Activated CD8-positive, alpha-beta memory T cell treated with anti-CD3 and anti-CD28 coated beads for 1 hour (primary cell): Measurements from ENCODE around the gene ADCYAP1R1.

Experiments used
- DNase-seq, 2 donors: peaks; one replicate each; pipeline ENCODE4 v3.0.0-alpha.2; 2020; ENCODE audit warnings: low read depth in 1 of 2; ENCODE audit errors: extremely low read depth in 1 of 2

ADCYAP1R1 gene

DNA sequence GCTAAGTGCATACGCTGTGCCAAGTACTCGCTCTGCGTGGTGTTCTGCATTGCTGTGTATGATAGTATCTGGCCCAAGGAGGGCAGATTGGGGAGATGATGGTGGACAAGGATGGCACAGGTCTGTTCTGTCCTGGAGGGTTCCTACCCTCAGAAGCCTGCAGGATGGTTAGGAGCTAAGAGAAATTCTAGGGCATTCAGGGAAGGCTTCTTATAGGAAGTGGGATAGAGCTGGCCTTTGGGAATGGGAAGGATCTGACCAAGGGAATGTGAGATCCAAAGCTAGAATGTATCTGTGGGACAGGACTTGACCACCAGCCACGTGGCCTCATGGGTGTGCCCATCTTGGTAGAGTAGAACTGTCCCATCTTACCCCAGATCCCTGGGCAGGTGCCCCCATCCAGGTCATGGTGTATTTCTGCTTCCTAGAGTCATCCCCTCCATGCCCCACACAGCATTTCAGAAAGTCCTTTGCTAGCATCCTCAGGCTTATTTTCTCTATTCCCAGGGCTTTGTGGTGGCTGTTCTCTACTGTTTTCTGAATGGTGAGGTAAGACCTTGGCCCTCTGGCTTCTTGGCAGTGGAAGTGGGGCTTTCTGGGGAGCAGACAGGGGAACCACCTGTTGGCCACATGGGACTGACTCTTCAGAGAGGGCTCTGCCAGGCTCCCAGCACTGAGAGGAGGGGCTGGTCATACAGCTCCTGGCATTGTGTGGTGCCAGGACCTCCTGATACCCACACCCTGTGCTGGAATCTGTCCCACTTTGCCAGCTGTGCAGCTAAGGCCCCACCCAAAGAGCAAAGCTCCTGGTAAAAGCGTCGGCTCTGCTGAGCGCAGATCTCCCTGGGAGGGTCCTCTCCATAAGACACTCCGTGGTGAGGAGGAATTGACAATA is 52.5 kb downstream of the ADCYAP1R1 start:
- DNase-seq: no peak

DNA sequence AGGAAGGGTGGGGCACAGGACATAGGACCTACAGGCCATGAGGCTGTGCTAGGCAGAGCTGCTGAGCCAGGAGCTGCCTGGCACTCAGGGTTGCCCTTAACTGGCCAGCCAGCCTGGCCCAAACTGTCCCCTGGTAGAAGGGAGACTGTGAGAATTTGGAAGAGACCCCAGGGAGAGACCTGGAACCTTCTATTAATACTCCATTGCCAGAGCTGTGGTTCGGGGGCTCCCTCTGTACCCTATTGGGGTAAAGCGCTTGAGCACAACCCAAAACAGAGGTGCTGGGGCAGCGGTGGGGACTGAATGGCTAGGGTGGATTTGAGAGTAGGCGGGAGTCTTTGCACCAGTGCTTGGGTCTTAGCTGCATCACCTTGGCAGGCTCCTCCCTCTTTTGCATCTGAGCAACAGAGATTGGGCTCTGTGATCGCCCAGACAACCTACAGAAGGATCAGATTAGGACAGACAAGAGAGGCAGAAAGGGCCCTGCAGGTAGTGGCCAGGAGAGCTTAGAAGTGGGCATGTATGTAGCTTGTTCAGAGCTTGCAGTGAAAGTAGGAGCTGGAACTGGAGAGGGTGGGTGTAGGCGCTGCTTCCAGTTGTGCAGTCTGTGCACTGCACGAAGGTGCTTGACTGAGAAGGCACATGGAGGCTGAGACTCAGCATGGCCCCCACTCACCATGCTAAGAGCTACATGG is 53.3 kb downstream of the ADCYAP1R1 start:
- DNase-seq: no peak

DNA sequence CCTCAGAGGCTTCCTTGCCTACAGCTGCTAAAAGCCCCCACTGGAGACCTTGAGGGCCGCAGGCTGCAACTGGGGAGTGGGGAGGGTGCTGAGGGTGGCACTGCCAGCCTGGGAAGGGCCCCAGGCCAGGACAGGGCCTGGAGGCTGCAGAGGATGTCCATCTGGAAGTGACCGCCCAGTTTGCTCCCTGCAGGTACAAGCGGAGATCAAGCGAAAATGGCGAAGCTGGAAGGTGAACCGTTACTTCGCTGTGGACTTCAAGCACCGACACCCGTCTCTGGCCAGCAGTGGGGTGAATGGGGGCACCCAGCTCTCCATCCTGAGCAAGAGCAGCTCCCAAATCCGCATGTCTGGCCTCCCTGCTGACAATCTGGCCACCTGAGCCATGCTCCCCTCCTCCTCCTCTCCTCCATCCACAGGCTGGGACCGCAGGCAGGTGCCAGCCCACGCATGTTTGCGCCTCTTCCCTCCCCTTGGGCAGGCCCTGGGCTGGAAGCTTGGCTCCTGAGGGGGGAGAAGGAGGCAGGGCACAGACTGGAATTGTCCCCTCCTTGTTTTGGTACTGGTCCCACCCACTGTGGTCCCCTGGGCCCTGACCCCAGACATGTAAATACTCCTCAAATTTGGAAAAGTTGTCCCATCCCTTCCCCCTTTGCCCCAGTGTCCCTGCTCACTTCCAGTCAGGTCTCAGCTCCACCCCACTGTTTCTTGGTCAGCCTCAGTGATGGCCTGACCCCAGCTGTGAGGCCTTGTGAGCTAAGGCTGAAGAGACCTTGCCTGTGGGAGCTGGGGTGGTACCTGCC is 54.4 kb downstream of the ADCYAP1R1 start:
- no peak for DNase-seq

DNA sequence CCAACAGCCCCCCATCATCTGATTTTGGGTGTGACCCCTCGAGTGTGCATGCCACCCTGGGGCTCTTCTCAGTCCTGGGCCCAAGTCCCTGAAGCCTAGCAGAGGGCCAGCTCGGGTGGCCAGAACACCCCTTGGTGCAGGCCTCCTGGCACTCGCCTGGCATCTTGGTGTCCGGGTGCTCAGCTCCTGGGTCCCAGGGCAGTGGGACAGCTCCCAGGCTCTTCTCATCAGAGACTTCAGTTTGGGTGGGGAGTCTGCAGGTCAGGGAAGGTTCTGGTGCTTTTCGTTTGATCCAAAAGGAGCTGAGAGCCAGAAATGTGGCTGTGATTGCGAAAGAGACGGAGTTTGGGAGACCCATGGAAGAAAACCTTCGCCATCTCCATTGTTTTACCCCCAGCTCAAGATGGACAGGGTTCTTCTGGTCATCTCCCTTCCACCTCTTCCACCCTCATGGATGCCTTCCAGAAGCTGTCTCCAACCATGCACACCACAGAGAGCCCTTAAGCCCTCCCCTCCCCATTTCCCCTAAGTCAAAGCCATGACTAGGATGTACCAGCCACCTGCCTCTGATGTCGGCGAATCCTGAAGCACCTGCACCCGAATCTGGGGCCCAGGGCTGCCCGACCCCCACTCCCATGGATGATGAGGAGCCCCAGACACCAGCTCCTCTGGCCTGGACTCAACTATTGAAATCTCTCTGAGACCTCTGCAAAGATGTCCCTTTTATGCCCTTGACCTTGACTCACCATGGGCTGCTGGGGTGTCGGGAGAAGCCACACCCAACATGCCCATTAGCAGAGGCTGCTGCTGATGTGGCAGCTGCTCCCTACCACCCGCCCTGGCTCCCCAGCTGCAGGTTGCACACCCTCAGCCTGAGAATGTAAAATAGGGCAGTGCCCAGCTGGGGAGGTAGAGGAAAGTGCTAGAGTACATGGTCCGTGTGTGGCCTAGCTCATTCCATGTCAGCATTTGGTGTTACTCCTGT is 55.3 kb downstream of the ADCYAP1R1 start:
- DNase-seq: no peak

DNA sequence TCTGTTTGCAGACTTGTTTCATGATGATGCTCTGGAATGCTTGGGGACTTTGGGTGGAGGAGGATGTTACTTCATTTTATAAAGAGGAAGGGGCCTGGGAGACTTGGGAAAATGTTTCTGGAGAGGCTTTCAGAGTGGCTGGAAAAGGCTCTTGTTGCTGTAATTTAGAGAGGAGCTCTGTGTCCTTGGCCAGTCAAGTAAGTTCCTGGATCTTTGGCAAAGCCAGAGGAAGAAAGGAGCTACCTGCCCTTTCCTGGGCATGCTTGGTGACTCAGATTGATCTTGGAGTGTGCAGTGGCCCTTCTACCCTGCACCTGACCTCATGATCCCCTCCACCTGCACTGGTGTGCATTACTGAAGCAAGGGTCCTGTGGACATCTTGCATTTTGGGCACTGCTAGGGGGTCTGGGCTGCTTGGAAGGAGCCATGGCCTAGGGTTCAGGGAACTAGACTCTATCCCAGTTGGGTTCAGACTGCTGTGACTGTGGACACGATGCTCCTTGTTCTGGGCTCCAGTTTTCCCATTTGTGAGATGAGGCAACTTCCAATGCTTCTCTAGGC is 56.1 kb downstream of the ADCYAP1R1 start:
- DNase-seq: no peak

DNA sequence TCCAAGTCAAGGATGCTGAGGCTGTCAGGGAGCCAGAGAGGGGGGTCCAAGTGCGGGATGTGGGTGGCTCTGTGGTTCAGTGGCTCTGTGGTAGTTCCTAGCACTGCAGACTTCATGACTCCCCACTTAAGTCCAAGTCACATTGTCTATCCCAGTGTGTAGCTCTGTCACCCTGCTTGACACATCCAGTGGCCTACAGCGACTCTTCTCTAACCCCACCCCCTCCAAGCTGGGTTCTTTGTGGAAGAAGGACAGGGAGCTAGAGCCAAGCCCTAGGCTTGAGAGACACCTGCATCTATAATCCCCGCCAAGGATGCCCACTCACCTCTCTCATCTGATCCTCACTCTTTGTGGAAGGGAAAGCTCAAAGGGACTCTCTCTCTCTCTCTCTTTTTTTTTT is 57.6 kb downstream of the ADCYAP1R1 start:
- DNase-seq: no peak

DNA sequence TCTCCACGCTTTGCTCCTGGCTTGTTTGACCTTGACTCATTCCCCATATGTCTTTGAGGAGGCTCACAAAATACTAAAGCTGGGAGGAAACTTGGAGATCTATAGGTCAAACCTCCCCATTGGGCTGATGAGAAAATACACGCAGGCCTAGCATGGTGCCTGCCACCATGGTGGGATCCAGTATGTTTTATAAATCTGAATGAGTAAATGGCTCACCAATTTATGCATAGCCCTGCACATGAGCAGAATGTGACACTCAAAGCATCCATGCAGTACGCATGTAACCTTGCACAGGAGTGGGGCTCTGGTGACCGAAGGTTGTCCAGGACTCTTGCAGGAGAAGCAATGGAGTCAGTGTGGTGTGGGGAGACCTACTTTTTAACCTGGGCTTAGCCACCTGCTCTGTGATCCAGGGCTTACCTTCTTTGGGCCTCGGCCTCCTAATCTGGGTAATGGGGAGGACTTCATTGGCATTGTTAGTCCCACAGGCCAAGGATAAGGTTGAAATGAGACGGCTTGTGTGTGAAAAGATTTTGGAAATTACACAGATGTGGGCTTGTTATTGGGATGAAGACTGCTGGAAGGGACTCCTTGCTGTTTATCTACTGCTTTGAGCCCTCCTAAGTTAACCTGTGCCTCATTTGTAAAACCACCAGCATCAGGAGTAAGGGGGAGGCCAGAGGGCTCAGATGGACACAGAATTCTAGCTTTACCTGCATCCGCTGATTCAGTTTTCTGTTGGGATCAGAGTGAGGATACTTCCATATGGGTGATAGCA is 58.4 kb downstream of the ADCYAP1R1 start:
- DNase-seq: no peak

DNA sequence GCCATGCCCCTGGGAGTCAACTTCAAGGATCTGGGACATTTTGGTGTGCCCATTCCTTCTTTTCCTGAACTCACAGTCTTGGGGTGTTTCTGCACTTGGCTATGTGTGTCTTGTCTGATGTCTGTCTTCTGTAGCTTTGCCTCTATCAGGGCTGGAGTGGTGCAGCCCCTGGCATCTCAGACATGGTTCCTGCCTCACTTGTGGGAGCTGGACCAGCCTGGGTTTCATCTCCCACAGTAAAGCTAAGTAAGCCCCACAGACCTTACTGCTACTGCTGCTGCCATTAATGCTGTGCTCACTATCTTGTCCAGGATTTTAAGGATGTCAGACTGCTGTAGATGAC is 59.0 kb downstream of the ADCYAP1R1 start:
- DNase-seq: no peak

DNA sequence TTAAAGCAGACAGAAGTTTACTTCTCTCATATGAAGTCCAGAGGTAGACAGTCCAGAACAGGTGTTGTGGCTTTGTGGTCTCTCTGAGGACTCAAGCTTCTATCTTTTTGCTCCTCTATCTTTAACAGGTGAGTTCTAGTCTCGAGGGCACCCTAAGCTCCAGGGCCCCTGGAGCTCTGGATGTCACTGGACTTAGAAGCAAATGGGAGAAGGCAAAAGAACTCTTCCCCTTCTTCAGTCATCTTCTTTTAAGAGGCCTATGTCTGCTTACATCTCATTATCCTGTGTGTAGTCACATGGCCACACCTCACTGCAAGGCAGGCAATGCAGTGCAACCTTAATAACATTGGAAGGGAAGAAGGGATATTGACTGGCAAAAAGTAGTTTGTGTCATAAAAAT is 61.6 kb downstream of the ADCYAP1R1 start:
- no peak for DNase-seq

DNA sequence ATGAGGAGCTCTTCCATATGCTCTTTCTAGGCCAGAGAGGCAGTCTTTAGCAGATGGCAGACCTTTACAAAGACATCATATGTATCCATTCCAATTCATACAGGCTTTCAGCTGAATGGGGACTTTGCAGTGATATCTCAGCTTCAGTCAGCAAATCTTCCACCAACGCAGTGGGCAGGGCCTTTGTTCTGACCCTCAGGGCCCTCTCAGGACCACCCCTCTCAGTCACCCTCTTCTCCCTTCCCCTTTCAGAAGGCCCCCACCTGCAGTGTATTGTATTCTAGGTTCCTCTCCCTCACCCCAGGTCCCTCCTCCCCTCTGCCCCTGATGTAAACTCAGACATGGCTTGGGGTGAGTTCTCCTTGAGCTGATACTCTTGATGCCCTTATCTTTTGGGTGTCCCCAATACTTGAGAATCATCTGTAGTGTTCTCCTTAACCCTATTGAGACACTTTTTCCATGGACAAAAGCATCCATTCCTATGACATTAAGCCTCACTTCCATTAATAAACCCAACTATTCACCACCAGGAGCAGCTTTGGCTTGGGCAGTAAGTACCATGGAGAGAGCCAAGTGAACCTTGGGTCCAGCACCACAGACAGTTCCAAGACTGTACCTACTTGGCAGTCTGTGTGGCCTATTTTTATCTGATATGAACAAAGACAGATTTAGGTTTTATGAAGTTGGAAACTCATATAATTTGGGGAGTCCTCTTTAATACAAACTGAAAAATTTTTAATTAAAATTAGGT is 62.7 kb downstream of the ADCYAP1R1 start:
- no peak for DNase-seq

DNA sequence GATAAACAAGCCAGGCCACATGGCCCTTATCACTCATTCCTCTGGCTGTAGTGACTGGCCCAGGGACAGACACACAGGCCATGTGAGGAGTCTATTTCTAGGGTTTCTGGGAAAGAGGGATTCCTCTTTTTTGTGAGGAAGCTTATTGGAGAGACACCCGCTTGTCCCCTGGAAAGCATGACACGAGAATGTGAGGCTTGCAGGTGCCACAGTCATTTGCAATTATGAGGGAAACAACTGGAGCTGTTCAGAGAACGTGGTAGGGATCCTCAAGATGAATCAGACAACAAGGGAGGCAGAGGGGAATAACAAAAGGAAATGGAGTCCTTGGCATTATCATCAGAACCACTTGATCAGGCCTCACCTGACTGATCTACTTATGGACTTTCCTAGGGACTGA is 64.5 kb downstream of the ADCYAP1R1 start:
- DNase-seq: no peak

DNA sequence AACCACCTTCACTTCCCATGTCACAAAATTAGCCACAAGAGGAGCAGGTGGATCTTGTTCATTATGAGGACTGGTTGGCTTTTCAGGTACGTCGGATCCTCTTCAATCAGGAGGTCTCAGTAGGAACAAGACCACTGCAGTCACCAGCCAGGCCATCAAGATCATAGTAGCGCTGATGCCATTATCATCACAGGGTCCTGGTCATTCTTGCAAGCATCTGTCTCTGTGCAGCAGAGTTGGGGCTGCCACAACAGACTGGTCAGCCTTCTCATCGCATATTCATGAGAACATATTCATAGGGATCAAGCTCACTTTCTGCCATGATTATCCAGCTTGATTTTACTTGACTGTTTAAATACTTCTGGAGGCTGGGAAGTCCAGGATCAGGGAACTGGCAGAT is 67.1 kb downstream of the ADCYAP1R1 start:
- DNase-seq: no peak

DNA sequence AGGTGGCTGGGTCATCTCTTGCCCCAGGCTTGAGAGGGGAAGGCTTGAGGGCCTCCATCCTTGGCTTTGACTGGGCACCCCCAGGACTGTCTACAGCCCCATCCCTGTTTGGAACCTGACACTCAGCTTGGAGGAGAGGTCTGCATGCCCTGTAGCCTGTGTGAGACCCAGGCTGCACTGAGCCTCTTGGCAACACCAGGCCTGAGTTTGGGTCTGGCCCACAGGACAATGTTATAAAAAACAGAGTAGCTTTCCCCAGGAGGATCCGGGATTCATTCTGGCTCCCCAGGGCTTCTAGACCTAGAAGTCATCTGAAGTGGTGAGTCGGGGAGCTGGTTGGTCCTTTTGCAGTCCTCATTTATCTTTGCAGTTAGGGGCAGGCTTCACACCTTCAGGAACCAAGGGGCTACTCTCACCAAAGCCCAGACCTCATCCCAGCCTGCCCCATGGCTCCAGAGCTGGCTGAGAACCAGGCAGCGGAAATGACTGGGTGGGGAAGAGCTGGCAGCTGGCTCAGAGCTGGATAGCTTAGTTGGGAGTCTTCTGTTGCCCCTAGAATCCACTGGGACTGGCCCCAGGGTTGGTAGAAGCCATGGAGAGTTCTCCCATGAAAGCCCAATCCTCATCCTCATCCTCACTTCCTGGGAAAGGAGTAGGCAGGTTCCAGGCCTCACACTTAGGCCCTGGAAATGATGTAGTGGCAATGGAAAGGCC is 68.8 kb downstream of the ADCYAP1R1 start:
- DNase-seq: no peak

DNA sequence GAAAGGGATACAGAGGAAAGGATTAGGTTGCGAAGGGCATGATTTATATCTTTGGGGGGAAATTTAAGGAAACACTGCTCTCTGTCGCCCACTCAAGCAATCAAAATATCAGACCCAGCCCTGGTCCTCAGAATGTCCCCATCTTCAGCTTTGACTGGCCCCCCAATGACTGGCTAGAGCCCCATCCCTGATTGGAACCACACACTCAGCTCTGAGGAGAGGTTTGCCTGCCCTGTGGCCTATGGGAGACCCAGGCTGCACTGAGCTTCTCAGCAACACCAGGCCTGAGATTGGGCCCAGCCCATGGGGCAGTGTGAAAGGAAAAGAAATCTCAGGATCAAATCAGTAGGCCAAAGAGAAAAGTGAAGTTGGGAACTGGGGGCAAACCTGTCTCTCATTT is 69.5 kb downstream of the ADCYAP1R1 start:
- DNase-seq: no peak

DNA sequence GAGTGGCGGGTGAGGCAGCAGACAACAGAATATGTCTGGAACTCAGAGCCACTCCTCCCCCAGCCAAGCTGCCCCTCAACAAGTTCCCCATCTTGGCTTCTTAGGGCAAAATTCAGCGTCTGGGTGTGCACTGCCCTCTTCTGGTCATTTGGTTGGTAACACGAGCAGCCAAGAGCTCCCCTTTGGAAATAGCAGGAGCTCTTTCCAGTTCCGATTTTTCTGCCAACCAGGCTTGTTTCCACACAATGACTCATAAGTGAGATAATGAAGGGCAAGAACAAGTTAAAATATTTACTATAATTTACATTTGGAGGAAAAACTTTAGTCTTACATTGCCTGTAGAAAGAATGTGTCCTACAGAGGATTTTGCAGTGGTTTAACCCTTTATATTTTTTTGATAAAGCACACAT is 70.5 kb downstream of the ADCYAP1R1 start:
- no peak for DNase-seq

DNA sequence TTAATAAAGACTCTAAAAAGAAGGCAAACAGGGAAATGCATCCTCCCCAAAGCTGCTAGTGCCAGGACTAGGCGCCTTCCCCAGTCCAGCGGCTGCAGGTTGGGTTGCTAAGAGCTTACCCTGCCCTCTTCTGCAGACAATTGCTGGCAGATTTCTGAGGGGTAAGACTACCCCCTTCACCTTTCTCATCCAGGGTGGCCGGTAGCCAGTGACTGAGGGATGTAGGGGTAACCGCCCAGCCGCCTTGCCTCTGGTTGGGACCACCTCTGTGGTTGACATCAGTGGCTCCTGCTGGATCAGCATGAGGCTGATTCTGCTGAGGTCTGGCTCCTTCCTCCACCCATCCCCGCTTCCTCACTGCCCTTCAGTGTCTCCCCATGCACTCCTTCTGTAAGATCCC is 71.2 kb downstream of the ADCYAP1R1 start:
- no peak for DNase-seq

DNA sequence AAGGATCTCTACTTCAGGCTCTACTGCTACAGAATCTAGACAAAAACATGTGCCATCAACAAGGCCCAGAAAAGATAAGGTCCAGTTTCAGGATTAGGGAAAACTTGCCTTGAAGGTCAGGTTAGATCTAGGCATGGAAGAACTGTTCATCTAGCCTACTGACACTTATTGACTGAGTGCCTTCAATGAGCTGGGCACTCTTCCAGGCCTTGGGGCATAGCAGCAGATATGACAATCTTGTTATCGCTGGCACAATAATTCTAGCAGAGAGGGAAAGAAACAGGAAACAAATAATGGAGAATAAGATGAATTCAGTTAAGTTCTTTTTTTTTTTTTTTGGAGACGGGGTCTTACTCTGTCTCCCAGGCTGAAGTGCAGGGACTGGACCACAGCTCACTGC is 71.6 kb downstream of the ADCYAP1R1 start:
- no peak for DNase-seq

DNA sequence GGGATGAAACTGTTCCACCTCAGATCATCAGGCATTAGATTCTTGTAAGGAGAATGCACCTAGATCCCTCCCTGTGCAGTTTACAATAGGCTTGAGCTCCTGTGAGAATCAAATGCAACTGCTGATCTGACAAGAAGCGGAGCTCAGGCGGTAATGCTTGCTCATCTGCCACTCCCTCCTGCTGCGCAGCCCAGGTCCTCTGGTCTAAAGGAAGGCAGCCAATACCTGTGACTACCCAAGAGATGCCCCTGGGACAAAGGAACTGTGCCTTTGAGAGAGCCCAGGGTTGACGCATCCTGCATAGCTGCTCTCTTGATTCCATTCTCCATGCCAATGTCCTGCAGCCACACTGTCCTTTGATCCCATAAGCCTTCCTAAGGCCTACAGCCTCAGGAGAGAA is 73.1 kb downstream of the ADCYAP1R1 start:
- no peak for DNase-seq
